H9 (cell line): ENCODE data around the gene HAUS2. TPM values are rescaled to one million over a fixed set of nuclear protein-coding genes. Genes with fewer than 3 reads are reported as not detected.

Experiments
- DNase-seq: peaks from one replicate; pipeline ENCODE4 v3.0.0-alpha.2; 2017
- H2AFZ ChIP-seq: one replicate; pipeline ENCODE4 v1.6.1; 2013; ENCODE audit warnings: mild to moderate bottlenecking, low read length, control low read depth, moderate library complexity
- H2AK5ac ChIP-seq: 2 replicates; pipeline ENCODE4 v1.6.1; 2013; ENCODE audit warnings: low read length, control low read depth, mixed read lengths; ENCODE audit not compliant: insufficient read length
- H2BK120ac ChIP-seq: one replicate; pipeline ENCODE4 v1.6.1; 2013; ENCODE audit warnings: low read depth, mild to moderate bottlenecking, low read length, control low read depth, inconsistent platforms; ENCODE audit not compliant: poor library complexity, severe bottlenecking
- H2BK12ac ChIP-seq: 2 replicates; pipeline ENCODE4 v1.6.1; 2013; ENCODE audit warnings: low read length, control low read depth, mixed read lengths, low read depth; ENCODE audit not compliant: insufficient read length
- H2BK15ac ChIP-seq: 2 replicates; pipeline ENCODE4 v1.6.1; 2013; ENCODE audit warnings: low read depth, low read length, control low read depth
- H2BK20ac ChIP-seq: one replicate; pipeline ENCODE4 v1.6.1; 2013; ENCODE audit warnings: low read depth, mild to moderate bottlenecking, low read length, control low read depth, inconsistent platforms; ENCODE audit not compliant: poor library complexity, severe bottlenecking
- H2BK5ac ChIP-seq: 2 replicates; pipeline ENCODE4 v1.6.1; 2013; ENCODE audit warnings: low read length, control low read depth, mixed read lengths; ENCODE audit not compliant: insufficient read length
- H3K14ac ChIP-seq: 2 replicates; pipeline ENCODE4 v1.6.1; 2013; ENCODE audit warnings: low read length, control low read depth; ENCODE audit not compliant: insufficient read depth
- H3K18ac ChIP-seq: 2 replicates; pipeline ENCODE4 v1.6.1; 2013; ENCODE audit warnings: low read depth, mild to moderate bottlenecking, mixed read lengths, low read length, control low read depth; ENCODE audit not compliant: insufficient read length
- H3K23ac ChIP-seq: 2 replicates; pipeline ENCODE4 v1.6.1; 2013; ENCODE audit warnings: low read length, control low read depth, mixed read lengths, low read depth; ENCODE audit not compliant: insufficient read length
- H3K23me2 ChIP-seq: 2 replicates; pipeline ENCODE4 v1.6.1; 2013; ENCODE audit warnings: low read depth, mild to moderate bottlenecking, mixed read lengths, low read length, control low read depth; ENCODE audit not compliant: insufficient read length, poor library complexity, severe bottlenecking
- H3K27ac ChIP-seq: 2 replicates; pipeline ENCODE4 v1.5.1; 2013; ENCODE audit warnings: low read length, control low read depth, mixed read lengths, low read depth; ENCODE audit not compliant: insufficient read length
- H3K27me3 ChIP-seq: 2 replicates; pipeline ENCODE4 v1.6.1; 2013; ENCODE audit warnings: low read length, control low read depth, inconsistent platforms; ENCODE audit not compliant: insufficient read depth
- H3K4ac ChIP-seq: 2 replicates; pipeline ENCODE4 v1.6.1; 2013; ENCODE audit warnings: low read depth, mild to moderate bottlenecking, control low read depth, inconsistent platforms, low read length, moderate library complexity
- H3K4me1 ChIP-seq: 2 replicates; pipeline ENCODE4 v1.6.1; 2013; ENCODE audit warnings: low read length, control low read depth, inconsistent platforms; ENCODE audit not compliant: insufficient read depth
- H3K4me2 ChIP-seq: 2 replicates; pipeline ENCODE4 v1.6.1; 2013; ENCODE audit warnings: low read length, control low read depth, mixed read lengths; ENCODE audit not compliant: insufficient read length, insufficient read depth
- H3K56ac ChIP-seq: 2 replicates; pipeline ENCODE4 v1.6.1; 2013; ENCODE audit warnings: low read depth, mild to moderate bottlenecking, mixed read lengths, low read length, control low read depth; ENCODE audit not compliant: insufficient read length
- H3K79me1 ChIP-seq: 2 replicates; pipeline ENCODE4 v1.6.1; 2013; ENCODE audit warnings: low read depth, mild to moderate bottlenecking, moderate library complexity, low read length, control low read depth, inconsistent platforms; ENCODE audit not compliant: insufficient read depth, poor library complexity, severe bottlenecking
- H3K79me2 ChIP-seq: 2 replicates; pipeline ENCODE4 v1.6.1; 2013; ENCODE audit warnings: low read length, control low read depth, inconsistent platforms; ENCODE audit not compliant: insufficient read depth
- H3K9ac ChIP-seq: 2 replicates; pipeline ENCODE4 v1.6.1; 2013; ENCODE audit warnings: low read length, control low read depth, mixed read lengths; ENCODE audit not compliant: insufficient read length; ENCODE audit errors: extremely low read depth
- H3K9me3 ChIP-seq: one replicate; pipeline ENCODE4 v1.6.1; 2013; ENCODE audit warnings: low read depth, low read length, inconsistent platforms; ENCODE audit not compliant: control insufficient read depth
- H3T11ph ChIP-seq: one replicate; pipeline ENCODE4 v1.6.1; 2013; ENCODE audit warnings: mild to moderate bottlenecking, low read length, control low read depth, inconsistent platforms
- H4K20me1 ChIP-seq: one replicate; pipeline ENCODE4 v1.6.1; 2013; ENCODE audit not compliant: control insufficient read depth, insufficient read length, insufficient read depth
- H4K5ac ChIP-seq: 2 replicates; pipeline ENCODE4 v1.6.1; 2013; ENCODE audit warnings: low read depth, mild to moderate bottlenecking, mixed read lengths, low read length, control low read depth; ENCODE audit not compliant: insufficient read length
- H4K8ac ChIP-seq: replicated peaks from 2 replicates; pipeline ENCODE4 v1.6.1; 2013; ENCODE audit warnings: low read length, control low read depth, mixed read lengths, low read depth; ENCODE audit not compliant: insufficient read length
- H4K91ac ChIP-seq: 2 replicates; pipeline ENCODE4 v1.6.1; 2013; ENCODE audit warnings: low read depth, mild to moderate bottlenecking, moderate library complexity, mixed read lengths, low read length, control low read depth; ENCODE audit not compliant: insufficient read length
- H3K27ac Mint-ChIP-seq, 3 experiments: 2 replicates in 2 of 3; 3 replicates in 1 of 3; pipeline ENCODE4 v1.8.0; 2020 to 2021; ENCODE audit warnings: mixed read lengths in 3 of 3, mild to moderate bottlenecking in 1 of 3, moderate library complexity in 1 of 3
- H3K27me3 Mint-ChIP-seq: 2 replicates; pipeline ENCODE4 v1.8.0; 2021; ENCODE audit warnings: low read depth, mild to moderate bottlenecking, moderate library complexity, mixed read lengths
- H3K36me3 Mint-ChIP-seq, 3 experiments: 2 replicates in 2 of 3; 3 replicates in 1 of 3; pipeline ENCODE4 v1.8.0; 2020 to 2021; ENCODE audit warnings: low read depth in 3 of 3, mixed read lengths in 3 of 3; ENCODE audit not compliant: insufficient read depth in 1 of 3
- H3K4me1 Mint-ChIP-seq, 2 experiments: 2 replicates each; pipeline ENCODE4 v1.8.0; 2020; ENCODE audit warnings: mixed read lengths in 2 of 2
- H3K4me3 Mint-ChIP-seq, 2 experiments: 2 replicates in 1 of 2; 3 replicates in 1 of 2; pipeline ENCODE4 v1.8.0; 2020 to 2021; ENCODE audit warnings: mild to moderate bottlenecking in 2 of 2, mixed read lengths in 2 of 2, moderate library complexity in 1 of 2
- H3K9me3 Mint-ChIP-seq, 2 experiments: 2 replicates in 1 of 2; 3 replicates in 1 of 2; pipeline ENCODE4 v1.8.0; 2020; ENCODE audit warnings: mild to moderate bottlenecking in 2 of 2, mixed read lengths in 2 of 2, moderate library complexity in 1 of 2
- CTCF ChIP-seq: fragments of 200-600 bp; sonication (generic); conservative IDR thresholded peaks from 3 replicates; pipeline ENCODE4 v1.8.0; 2021; ENCODE audit warnings: antibody characterized with exemption, mild to moderate bottlenecking
- WGBS: extraction: QIAGEN DNeasy Blood & Tissue Kit; methylation state at CpG from one replicate; pipeline ENCODE4 v1.1.7; 2013; ENCODE audit warnings: missing lambda C conversion rate, low lambda C conversion rate, mixed read lengths; ENCODE audit not compliant: insufficient read length; ENCODE audit errors: extremely low coverage; 5-methylcytosine and 5-hydroxymethylcytosine counted together
- total RNA-seq: library from RNA; stranded (reverse); gene quantifications from 2 replicates; pipeline ENCODE4 v1.2.1, GENCODE V29; 2021

The HAUS2 gene
- total RNA-seq, 1 experiment from 2014 or later: 42.5 TPM

- Histone ChIP-seq H3K56ac (no peak overlapping the region), H3K9me3 (no peaks in the 10 kb centered on the region), H3K4me2 (no peak overlapping the region), H3T11ph (no peak overlapping the region), H2AFZ (no peak overlapping the region), H2BK15ac (no peak overlapping the region), H3K4me1 (no peaks in the 10 kb centered on the region), H2BK120ac (no peak overlapping the region), H3K79me2 (no peaks in the 10 kb centered on the region), H4K20me1 (no peaks in the 10 kb centered on the region), H3K27me3 (no peaks in the 10 kb centered on the region), H4K5ac (no peak overlapping the region), H2BK20ac (no peak overlapping the region), H2AK5ac (no peak overlapping the region), H3K4ac (no peak overlapping the region), H4K8ac (no peak overlapping the region), H3K79me1 (no peaks in the 10 kb centered on the region), H3K27ac (no peak overlapping the region), H3K23ac (no peak overlapping the region), H4K91ac (no peak overlapping the region), H3K18ac (no peak overlapping the region), H2BK12ac (no peak overlapping the region), H3K14ac (no peak overlapping the region), H2BK5ac (no peak overlapping the region), H3K9ac (no peak overlapping the region), H3K23me2 (no peaks in the 10 kb centered on the region)
- H3K9me3 Mint-ChIP-seq: no peaks in the 10 kb centered on the region
- no peak overlapping the region for H3K4me3 Mint-ChIP-seq
- H3K27ac Mint-ChIP-seq: no peak overlapping the region
- H3K4me1 Mint-ChIP-seq: peaks cover 10 to 15% of the 10 kb centered on the region in 2 experiments
- H3K27me3 Mint-ChIP-seq: no peaks in the 10 kb centered on the region
- H3K36me3 Mint-ChIP-seq: peaks cover 0 to 2% (median 0%) of the 10 kb centered on the region in 3 experiments; a peak in 4 of 7 replicates
- no peak for DNase-seq
- WGBS: no CpG with 5 or more reads among the region's 5 CpGs
- TF ChIP-seq CTCF: no peak
Measured at GRCh38 chr15:42594095-42594494, 45.5 kb downstream of the HAUS2 start.
